ENCODE results near the gene PLEKHH1.

Gene PLEKHH1

DNA sequence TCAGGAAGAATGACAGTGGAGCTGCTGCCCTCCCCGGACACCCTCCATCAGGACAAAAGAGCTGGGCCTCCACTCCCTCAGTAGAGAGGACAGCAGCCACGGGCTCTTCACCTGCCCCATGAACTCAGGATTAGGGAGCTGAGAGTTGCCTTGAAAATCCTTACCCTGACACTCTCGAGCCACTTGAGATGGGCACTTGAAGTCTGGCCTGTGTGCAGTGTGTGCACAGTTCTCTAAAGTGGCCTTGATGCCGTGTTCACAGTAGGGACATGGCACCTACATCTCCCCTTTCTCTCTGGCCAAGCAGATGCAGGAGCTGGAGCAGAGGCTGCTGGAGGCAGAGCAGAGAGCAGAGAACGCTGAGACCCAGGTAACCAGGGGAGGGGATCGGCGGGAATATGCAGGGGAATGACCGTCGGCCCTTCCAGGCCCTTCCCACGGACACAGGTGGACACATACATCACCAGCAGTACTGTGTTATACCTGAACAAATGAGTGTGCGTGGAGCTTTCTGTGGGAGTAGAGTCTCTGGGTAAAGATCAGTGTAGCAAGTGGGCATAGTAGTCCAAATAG, 22.5 kb downstream of the PLEKHH1 start:
- no peak for DNase-seq (ENCODE audit: extremely low read depth, low read depth)
- TF ChIP-seq, protein P1, sequence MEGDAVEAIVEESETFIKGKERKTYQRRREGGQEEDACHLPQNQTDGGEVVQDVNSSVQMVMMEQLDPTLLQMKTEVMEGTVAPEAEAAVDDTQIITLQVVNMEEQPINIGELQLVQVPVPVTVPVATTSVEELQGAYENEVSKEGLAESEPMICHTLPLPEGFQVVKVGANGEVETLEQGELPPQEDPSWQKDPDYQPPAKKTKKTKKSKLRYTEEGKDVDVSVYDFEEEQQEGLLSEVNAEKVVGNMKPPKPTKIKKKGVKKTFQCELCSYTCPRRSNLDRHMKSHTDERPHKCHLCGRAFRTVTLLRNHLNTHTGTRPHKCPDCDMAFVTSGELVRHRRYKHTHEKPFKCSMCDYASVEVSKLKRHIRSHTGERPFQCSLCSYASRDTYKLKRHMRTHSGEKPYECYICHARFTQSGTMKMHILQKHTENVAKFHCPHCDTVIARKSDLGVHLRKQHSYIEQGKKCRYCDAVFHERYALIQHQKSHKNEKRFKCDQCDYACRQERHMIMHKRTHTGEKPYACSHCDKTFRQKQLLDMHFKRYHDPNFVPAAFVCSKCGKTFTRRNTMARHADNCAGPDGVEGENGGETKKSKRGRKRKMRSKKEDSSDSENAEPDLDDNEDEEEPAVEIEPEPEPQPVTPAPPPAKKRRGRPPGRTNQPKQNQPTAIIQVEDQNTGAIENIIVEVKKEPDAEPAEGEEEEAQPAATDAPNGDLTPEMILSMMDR (IDR thresholded peaks at IDR 0.05; ENCODE audit: low read depth, low read length) = no peak

DNA sequence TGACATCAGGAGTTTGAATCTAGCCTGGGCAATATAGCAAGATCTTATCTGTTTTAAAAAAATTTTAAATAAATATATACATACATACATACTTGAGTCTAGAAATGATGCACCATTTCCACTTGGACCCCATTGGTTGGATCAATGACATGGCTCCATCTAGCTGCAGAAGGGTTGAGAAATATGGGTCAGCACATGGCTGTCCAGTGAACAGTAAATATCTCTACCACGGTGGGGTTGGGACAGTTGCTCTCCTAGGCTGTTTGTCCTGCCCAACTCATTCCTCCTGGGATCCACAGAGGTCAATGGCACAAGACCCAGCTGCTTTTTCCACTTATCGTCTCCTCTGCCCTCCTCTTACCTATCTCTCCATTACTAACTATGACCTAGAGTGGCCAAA, 23.6 kb downstream of the PLEKHH1 start:
- TF ChIP-seq, protein P1 (IDR thresholded peaks at IDR 0.05; ENCODE audit: low read depth, low read length) = no peak

DNA sequence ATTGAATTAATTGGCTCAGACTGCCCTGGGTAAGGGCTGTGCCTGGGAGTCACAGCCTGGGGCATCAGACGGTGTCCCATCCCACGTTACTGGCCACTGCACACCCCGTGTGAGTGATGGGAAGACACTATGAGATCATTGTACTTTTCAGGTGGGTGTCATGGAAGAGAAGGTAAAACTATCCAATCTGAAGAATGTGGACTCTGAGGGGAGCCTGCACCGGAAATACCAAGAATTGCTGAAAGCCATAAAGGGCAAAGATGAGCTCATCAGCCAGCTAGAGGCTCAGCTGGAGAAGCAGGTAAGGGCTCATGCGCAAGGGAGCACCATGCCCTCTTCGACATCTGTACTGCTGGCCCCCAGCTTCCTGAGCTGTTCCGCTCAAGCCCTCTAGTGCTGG, 24.0 kb downstream of the PLEKHH1 start:
- DNase-seq (ENCODE audit: extremely low read depth, low read depth) = no peak
- TF ChIP-seq, protein P1 (IDR thresholded peaks at IDR 0.05; ENCODE audit: low read depth, low read length) = no peak

More for the DNA sequence above, 23.6 kb downstream of the PLEKHH1 start:
- DNase-seq (ENCODE audit: extremely low read depth, low read depth) = no peak

DNA sequence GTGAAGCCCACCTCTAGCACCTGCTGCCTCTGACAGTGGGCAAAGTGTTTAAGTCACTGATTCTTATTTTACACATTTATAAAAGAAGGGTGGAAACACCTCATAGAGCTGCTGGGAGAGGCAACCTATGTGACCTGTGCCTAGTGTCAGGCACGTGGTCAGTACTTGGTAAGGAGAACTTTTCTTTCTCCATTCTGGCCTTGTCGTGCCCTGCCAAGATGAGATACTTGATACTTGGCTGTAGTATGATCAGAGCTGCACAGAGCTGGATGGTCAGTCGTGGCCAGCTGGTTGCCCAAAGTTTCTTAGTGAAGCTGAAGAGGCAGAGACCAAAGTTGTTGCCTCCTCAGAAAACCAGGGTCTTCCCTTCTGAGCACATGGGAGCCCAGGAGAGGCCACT, 24.6 kb downstream of the PLEKHH1 start:
- TF ChIP-seq, protein P1 (IDR thresholded peaks at IDR 0.05; ENCODE audit: low read depth, low read length) = no peak
- no peak for DNase-seq (ENCODE audit: extremely low read depth, low read depth)

DNA sequence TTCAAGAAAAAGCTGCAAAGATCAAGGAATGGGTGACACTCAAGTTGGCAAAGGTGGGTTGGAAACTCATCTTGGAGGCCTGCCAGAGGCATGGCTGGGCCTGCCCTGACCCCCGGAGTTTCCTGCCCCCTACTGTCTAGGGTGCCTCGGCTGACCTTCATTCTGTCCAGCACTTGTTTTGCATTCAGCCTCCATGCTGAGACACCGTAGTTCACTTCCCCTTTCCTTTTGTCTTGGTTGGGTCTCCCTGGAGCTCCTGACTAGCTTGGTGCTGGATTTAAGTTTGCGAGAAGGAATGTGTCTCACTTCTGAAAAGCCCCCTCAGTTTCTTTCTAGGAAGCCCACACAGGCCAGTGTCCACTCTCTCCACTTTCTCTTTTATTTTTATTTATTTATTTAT, 26.5 kb downstream of the PLEKHH1 start:
- TF ChIP-seq, protein P1 (IDR thresholded peaks at IDR 0.05; ENCODE audit: low read depth, low read length) = no peak
- no peak for DNase-seq (ENCODE audit: extremely low read depth, low read depth)

DNA sequence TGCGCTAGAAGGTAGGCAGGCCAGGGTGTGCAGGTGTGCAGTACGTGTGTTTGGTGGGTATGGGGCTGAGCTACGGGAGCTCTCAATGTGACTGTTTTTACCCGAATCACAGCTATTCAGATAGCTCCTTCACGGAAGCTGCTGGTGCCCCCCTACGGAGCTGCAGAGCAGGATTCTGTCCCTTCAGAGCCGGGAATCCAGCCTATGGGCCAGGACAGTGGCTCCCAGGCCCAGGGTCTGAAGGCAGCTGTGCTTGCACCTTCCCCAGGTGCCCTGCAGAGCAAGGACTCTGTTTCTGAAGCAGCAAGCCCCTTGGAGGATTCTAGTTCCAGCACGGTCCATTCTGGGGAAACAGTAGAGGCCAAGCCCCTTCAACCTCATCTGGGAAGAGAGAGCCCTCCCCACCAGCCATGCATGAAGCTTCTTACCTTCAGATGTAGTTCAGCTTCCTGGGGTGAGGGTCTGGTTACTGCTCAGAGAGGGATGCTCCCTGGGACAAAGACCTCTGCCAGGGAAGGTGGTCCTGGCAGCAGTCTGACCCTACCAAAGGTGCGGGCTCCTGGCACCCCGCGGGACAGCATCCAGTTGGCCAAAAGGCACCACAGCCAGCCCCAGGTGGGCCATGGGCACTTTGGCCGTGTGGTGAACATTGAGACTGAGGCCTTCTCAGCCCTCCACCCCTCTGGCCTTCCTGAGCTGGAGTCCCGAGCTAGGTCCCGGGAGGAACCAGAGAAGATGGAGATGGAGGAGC, 29.1 kb downstream of the PLEKHH1 start:
- TF ChIP-seq, protein P1 (IDR thresholded peaks at IDR 0.05; ENCODE audit: low read depth, low read length) = no peak
- no peak for DNase-seq (ENCODE audit: extremely low read depth, low read depth)

DNA sequence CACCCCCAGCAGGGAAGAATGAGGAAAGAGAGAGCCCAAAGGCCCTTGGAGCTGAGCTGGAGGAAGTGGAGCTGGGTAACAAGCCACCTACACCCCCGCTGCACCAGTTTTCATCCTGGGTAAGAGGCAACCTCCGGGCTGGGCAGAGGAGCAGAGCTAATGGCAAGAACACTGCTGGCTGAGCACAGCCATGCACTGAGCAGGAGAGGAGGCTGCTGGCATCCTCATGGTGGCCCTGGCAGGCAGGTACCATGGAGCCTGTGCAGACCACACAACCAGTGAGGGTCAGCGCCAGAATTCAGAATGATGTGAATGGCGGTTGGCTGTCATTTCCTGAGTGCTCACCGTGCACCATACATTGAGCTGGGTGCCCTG, 29.7 kb downstream of the PLEKHH1 start:
- TF ChIP-seq, protein P1 (IDR thresholded peaks at IDR 0.05; ENCODE audit: low read depth, low read length) = no peak
- DNase-seq (ENCODE audit: extremely low read depth, low read depth) = no peak

Measured in AG09319 (cell line).